Measurements from ENCODE around the gene ATG2B. TPM values are rescaled to one million over a fixed set of nuclear protein-coding genes. Genes with fewer than 3 reads are reported as not detected.

ATG2B gene
- total and polyA plus RNA-seq, 2 donors (not counting 1 experiment from before 2014, with no cell fraction given), result 8.1 to 39.6 TPM

- H3K4me3 ChIP-seq (ENCODE audit: control extremely low read depth in 1 of 5, extremely low read depth in 1 of 5, insufficient read depth in 1 of 5, low read depth in 2 of 5, low read length in 4 of 5), result no peak overlapping the region
- POLR2A ChIA-PET, result no interaction called here
- H3K9me3 ChIP-seq (ENCODE audit: control extremely low read depth in 1 of 3, control insufficient read depth in 2 of 3, insufficient read depth in 1 of 3, low read length in 2 of 3), result no peaks in the 10 kb centered on the region
- no peak overlapping the region for H3K9ac ChIP-seq (ENCODE audit: low read length)
- H3K27me3 ChIP-seq (replicated peaks in 1 of 4; ENCODE audit: control extremely low read depth in 1 of 4, control insufficient read depth in 3 of 4, insufficient read depth in 4 of 4, low read length in 3 of 4), result no peaks in the 10 kb centered on the region
- intact Hi-C loops (cut with micrococcal nuclease), result no loop called here
- no peak overlapping the region for H3K27ac ChIP-seq (ENCODE audit: low read length in 2 of 2)
- H3K36me3 ChIP-seq (replicated peaks in 1 of 2; ENCODE audit: control extremely low read depth in 1 of 2, control insufficient read depth in 1 of 2, extremely low read depth in 1 of 2, insufficient read depth in 2 of 2, low read length in 1 of 2), result peaks cover 12 to 43% of the 10 kb centered on the region in 2 experiments
- Mint-ChIP-seq H3K4me1 (no peaks in the 10 kb centered on the region), H3K9me3 (ENCODE audit: insufficient read depth) (no peaks in the 10 kb centered on the region), H3K27me3 (no peaks in the 10 kb centered on the region), H3K27ac (no peak overlapping the region), H3K4me3 (no peak overlapping the region)
- no peaks in the 10 kb centered on the region for H3K4me1 ChIP-seq (ENCODE audit: control insufficient read depth in 2 of 2, insufficient read depth in 2 of 2, low read length in 2 of 2)
- no peak overlapping the region for H3K4me2 ChIP-seq (replicated peaks; ENCODE audit: low read depth, low read length, poor library complexity, severe bottlenecking)
- CTCF ChIA-PET, result no interaction called here
- no peaks in the 10 kb centered on the region for H4K20me1 ChIP-seq (ENCODE audit: control insufficient read depth, insufficient read depth, low read length, poor library complexity, severe bottlenecking)
- TF ChIP-seq CTCF (IDR thresholded peaks at IDR 0.05) (no peak), EZH2 (IDR thresholded peaks at IDR 0.05; ENCODE audit: borderline replicate concordance, insufficient read depth, low read depth, low read length, poor library complexity, severe bottlenecking) (no peak)
- no peaks in the 10 kb centered on the region for H3K79me2 ChIP-seq (ENCODE audit: control insufficient read depth, insufficient read depth, low read length)
- ATAC-seq (ENCODE audit: low read depth) (no peak), DNase-seq (no peak)
- H2AFZ ChIP-seq (ENCODE audit: insufficient read depth, low read depth, low read length, poor library complexity, severe bottlenecking), result no peak overlapping the region
- WGBS (ENCODE audit: insufficient coverage), result no CpG with 5 or more reads among the region's 3 CpGs
Observed at GRCh38 chr14:96316087-96316486, 47.1 kb downstream of the ATG2B start.

- no peaks in the 10 kb centered on the region for H3K4me1 Mint-ChIP-seq
- no peak overlapping the region for H3K4me3 ChIP-seq (ENCODE audit: control extremely low read depth in 1 of 5, extremely low read depth in 1 of 5, insufficient read depth in 1 of 5, low read depth in 2 of 5, low read length in 4 of 5)
- TF ChIP-seq EZH2 (IDR thresholded peaks at IDR 0.05; ENCODE audit: borderline replicate concordance, insufficient read depth, low read depth, low read length, poor library complexity, severe bottlenecking) (no peak), CTCF (IDR thresholded peaks at IDR 0.05) (no peak)
- DNase-seq (no peak), ATAC-seq (ENCODE audit: low read depth) (no peak)
- WGBS (ENCODE audit: insufficient coverage), result 100% methylated on average over 4 of the region's 6 CpGs
- no peaks in the 10 kb centered on the region for H4K20me1 ChIP-seq (ENCODE audit: control insufficient read depth, insufficient read depth, low read length, poor library complexity, severe bottlenecking)
- no peaks in the 10 kb centered on the region for H3K27me3 Mint-ChIP-seq
- no peaks in the 10 kb centered on the region for H3K9me3 ChIP-seq (ENCODE audit: control extremely low read depth in 1 of 3, control insufficient read depth in 2 of 3, insufficient read depth in 1 of 3, low read length in 2 of 3)
- no peak overlapping the region for H2AFZ ChIP-seq (ENCODE audit: insufficient read depth, low read depth, low read length, poor library complexity, severe bottlenecking)
- H3K36me3 ChIP-seq (replicated peaks in 1 of 2; ENCODE audit: control extremely low read depth in 1 of 2, control insufficient read depth in 1 of 2, extremely low read depth in 1 of 2, insufficient read depth in 2 of 2, low read length in 1 of 2), result peaks cover 15 to 73% of the 10 kb centered on the region in 2 experiments
- H3K9ac ChIP-seq (ENCODE audit: low read length), result no peak overlapping the region
- H3K4me3 Mint-ChIP-seq, result no peak overlapping the region
- no peaks in the 10 kb centered on the region for H3K4me1 ChIP-seq (ENCODE audit: control insufficient read depth in 2 of 2, insufficient read depth in 2 of 2, low read length in 2 of 2)
- intact Hi-C loops (cut with micrococcal nuclease), result no loop called here
- no peak overlapping the region for H3K27ac Mint-ChIP-seq
- no peaks in the 10 kb centered on the region for H3K9me3 Mint-ChIP-seq (ENCODE audit: insufficient read depth)
- H3K79me2 ChIP-seq (ENCODE audit: control insufficient read depth, insufficient read depth, low read length), result no peaks in the 10 kb centered on the region
- no peak overlapping the region for H3K4me2 ChIP-seq (replicated peaks; ENCODE audit: low read depth, low read length, poor library complexity, severe bottlenecking)
- POLR2A ChIA-PET, result no interaction called here
- no peaks in the 10 kb centered on the region for H3K27me3 ChIP-seq (replicated peaks in 1 of 4; ENCODE audit: control extremely low read depth in 1 of 4, control insufficient read depth in 3 of 4, insufficient read depth in 4 of 4, low read length in 3 of 4)
- H3K27ac ChIP-seq (ENCODE audit: low read length in 2 of 2), result no peak overlapping the region
- CTCF ChIA-PET, result no interaction called here
Observed at GRCh38 chr14:96310906-96311305, 52.2 kb downstream of the ATG2B start.
